ENCODE data around the gene AFAP1L1.
A peak's percentile ranks its signal among the peaks of the same experiment; 100 is the strongest.
"Not testable (repeated sequence)": the region's sequence is repeated elsewhere in the genome, so short reads cannot be mapped to it uniquely, and the experiment has no call there.

Gene AFAP1L1

GRCh38 chr5:149376711-149377447 lies 105.2 kb downstream of the AFAP1L1 start:
- DNase-seq: no peak

GRCh38 chr5:149378241-149378820 lies 106.7 kb downstream of the AFAP1L1 start:
- no peak for DNase-seq

GRCh38 chr5:149379177-149379761 lies 107.6 kb downstream of the AFAP1L1 start, which contains the start of gene IL17B:
Gene IL17B, minus strand, starts transcription at chr5:149379292. Its CDS starts 67 bp downstream, at chr5:149379225.
- no peak for DNase-seq

GRCh38 chr5:149379818-149380374 lies 108.2 kb downstream of the AFAP1L1 start:
- DNase-seq: no peak

- DNase-seq: no peak
These were observed 108.9 kb downstream of the AFAP1L1 start for GRCh38 chr5:149380466-149381121.

- DNase-seq: no peak
These were observed 109.8 kb downstream of the AFAP1L1 start for GRCh38 chr5:149381261-149381985.

GRCh38 chr5:149381986-149382338 lies 110.3 kb downstream of the AFAP1L1 start:
- peak; percentile 24 for DNase-seq

- no peak for DNase-seq
These were observed 111.0 kb downstream of the AFAP1L1 start for GRCh38 chr5:149382517-149383220.

- no peak for DNase-seq
These were observed 111.7 kb downstream of the AFAP1L1 start for GRCh38 chr5:149383399-149383798.

- no peak for DNase-seq
These were observed 114.5 kb downstream of the AFAP1L1 start for GRCh38 chr5:149386166-149386565.

- DNase-seq: no peak
These were observed 115.5 kb downstream of the AFAP1L1 start for GRCh38 chr5:149387081-149387631.

- no peak for DNase-seq
These were observed 116.3 kb downstream of the AFAP1L1 start for GRCh38 chr5:149387982-149388381.

GRCh38 chr5:149388498-149389190 lies 117.0 kb downstream of the AFAP1L1 start:
- DNase-seq: no peak

GRCh38 chr5:149389552-149390495 lies 118.2 kb downstream of the AFAP1L1 start:
- DNase-seq: no peak

GRCh38 chr5:149391076-149391475 lies 119.4 kb downstream of the AFAP1L1 start:
- not testable (repeated sequence) for DNase-seq
